GM12878 (cell line): ENCODE data around the gene TRRAP. TPM values are rescaled to one million over a fixed set of nuclear protein-coding genes. Genes with fewer than 3 reads are reported as not detected.
A peak's percentile ranks its signal among the peaks of the same experiment; 100 is the strongest.

Experiments used
- ATF3 ChIP-seq: IDR thresholded peaks from 2 replicates; pipeline ENCODE4 v1.6.1; 2011; ENCODE audit warnings: low read depth, mild to moderate bottlenecking, low read length, moderate library complexity, borderline replicate concordance; ENCODE audit errors: extremely low read depth
- CBFB ChIP-seq: IDR thresholded peaks from 2 replicates; pipeline ENCODE4 v1.6.1; 2016; ENCODE audit warnings: antibody characterized with exemption, low read depth
- CREB1 ChIP-seq: IDR thresholded peaks from 2 replicates; pipeline ENCODE4 v1.6.1; 2012; ENCODE audit warnings: low read depth, mild to moderate bottlenecking, inconsistent platforms
- ETV6 ChIP-seq, 2 experiments: fragments of 450-650 bp in 1 of 2; IDR thresholded peaks in 1 of 2; conservative IDR thresholded peaks in 1 of 2; 2 replicates each; pipeline ENCODE4 v1.6.1; 2014; ENCODE audit warnings: antibody characterized with exemption in 1 of 2, borderline replicate concordance in 1 of 2, low read depth in 1 of 2, mild to moderate bottlenecking in 1 of 2, moderate library complexity in 1 of 2
- HSF1 ChIP-seq: fragments of 150-350 bp; IDR thresholded peaks from 2 replicates; pipeline ENCODE4 v1.6.1; 2014; ENCODE audit warnings: mild to moderate bottlenecking, low read depth, low read length
- IKZF1 ChIP-seq: fragments of 450-650 bp; conservative IDR thresholded peaks from 2 replicates; pipeline ENCODE4 v1.6.1; 2017; ENCODE audit warnings: antibody characterized with exemption, mild to moderate bottlenecking
- KDM1A ChIP-seq: fragments of 200-600 bp; sonication (generic); IDR thresholded peaks from 2 replicates; pipeline ENCODE4 v1.6.1; 2016; ENCODE audit warnings: borderline replicate concordance
- MTA2 ChIP-seq: fragments of 450-650 bp; IDR thresholded peaks from 2 replicates; pipeline ENCODE4 v1.6.1; 2016; ENCODE audit warnings: low read depth, mild to moderate bottlenecking, moderate library complexity
- MXI1 ChIP-seq: fragments of 150-350 bp; IDR thresholded peaks from 2 replicates; pipeline ENCODE4 v1.6.1; 2011; ENCODE audit warnings: low read depth, mild to moderate bottlenecking, inconsistent platforms, low read length, improper control_type of control experiment
- NBN ChIP-seq: fragments of 450-650 bp; IDR thresholded peaks from 2 replicates; pipeline ENCODE4 v1.6.1; 2016
- NKRF ChIP-seq: fragments of 450-650 bp; conservative IDR thresholded peaks from 2 replicates; pipeline ENCODE4 v1.6.1; 2017; ENCODE audit warnings: mild to moderate bottlenecking, moderate library complexity
- NR2F1 ChIP-seq: fragments of 450-650 bp; conservative IDR thresholded peaks from 2 replicates; pipeline ENCODE4 v1.6.1; 2017; ENCODE audit warnings: mild to moderate bottlenecking
- PAX5 ChIP-seq: IDR thresholded peaks from 2 replicates; pipeline ENCODE4 v1.6.1; 2011; ENCODE audit warnings: low read depth, low read length, borderline replicate concordance
- POLR2AphosphoS2 ChIP-seq: IDR thresholded peaks from 2 replicates; pipeline ENCODE4 v1.6.1; 2011; ENCODE audit warnings: low read depth, mild to moderate bottlenecking, low read length, improper control_type of control experiment, moderate library complexity
- RAD21 ChIP-seq: IDR thresholded peaks from 2 replicates; pipeline ENCODE4 v1.6.1; 2011; ENCODE audit warnings: mild to moderate bottlenecking, low read depth, low read length, moderate library complexity; ENCODE audit not compliant: insufficient read depth
- RBBP5 ChIP-seq: fragments of 200-600 bp; sonication (generic); conservative IDR thresholded peaks from 2 replicates; pipeline ENCODE4 v1.6.1; 2016
- SIX5 ChIP-seq: IDR thresholded peaks from 2 replicates; pipeline ENCODE4 v1.6.1; 2011; ENCODE audit warnings: mild to moderate bottlenecking, low read depth, low read length, moderate library complexity; ENCODE audit not compliant: severe bottlenecking
- SRF ChIP-seq, 2 experiments: IDR thresholded peaks; 2 replicates each; pipeline ENCODE4 v1.6.1; 2011; ENCODE audit warnings: low read depth in 2 of 2, low read length in 2 of 2, mild to moderate bottlenecking in 1 of 2, moderate library complexity in 1 of 2
- TAF1 ChIP-seq: IDR thresholded peaks from 2 replicates; pipeline ENCODE4 v1.6.1; 2011; ENCODE audit warnings: mild to moderate bottlenecking, low read depth, low read length, borderline replicate concordance
- TCF12 ChIP-seq: IDR thresholded peaks from 2 replicates; pipeline ENCODE4 v1.6.1; 2011; ENCODE audit warnings: low read depth, mild to moderate bottlenecking, low read length
- TCF3 ChIP-seq: IDR thresholded peaks from 2 replicates; pipeline ENCODE4 v1.6.1; 2012; ENCODE audit warnings: low read depth, mild to moderate bottlenecking, low read length, borderline replicate concordance; ENCODE audit not compliant: insufficient read depth
- ZNF384 ChIP-seq: IDR thresholded peaks from 2 replicates; pipeline ENCODE4 v1.6.1; 2012; ENCODE audit warnings: low read depth, mild to moderate bottlenecking, low read length, improper control_type of control experiment, borderline replicate concordance
- polyA plus RNA-seq, 11 experiments: library from polyadenylated mRNA; depleted of rRNA in 4 of 11; unstranded in 6 of 11; stranded (reverse) in 5 of 11; fragments of >200 nt; fragmentation: Nextera tagmentation in 4 of 11; fragmentation: Illumina TruSeq in 1 of 11; extraction: Ambion mirVana in 4 of 11; extraction: Trizol in 1 of 11; gene quantifications; 1 replicate in 1 of 11; 2 replicates in 10 of 11; pipeline versions ENCODE4 v1.2.1 to v1.2.3, GENCODE V29; 2011 to 2016; ENCODE audit warnings: inconsistent platforms in 2 of 11, missing spikeins in 2 of 11, low read depth in 1 of 11
- total RNA-seq, 4 experiments: library from RNA; depleted of rRNA in 3 of 4; stranded (reverse); fragments of >200 nt in 3 of 4; fragmentation: Illumina TruSeq in 1 of 4; extraction: Trizol in 1 of 4; gene quantifications; 2 replicates each; pipeline versions ENCODE4 v1.2.1 to v1.2.3, GENCODE V29; 2013 to 2021
- TF ChIP-seq, protein P1 (sequence below): fragments of 450-650 bp; IDR thresholded peaks from 2 replicates; pipeline ENCODE4 v1.6.1; 2016; ENCODE audit warnings: mild to moderate bottlenecking
- TF ChIP-seq, protein P2 (sequence below): IDR thresholded peaks from 2 replicates; pipeline ENCODE4 v1.6.1; 2012; ENCODE audit warnings: low read depth, low read length, improper control_type of control experiment

Gene TRRAP
- total and polyA plus RNA-seq, 10 of the 15 experiments (the other 5 are each of a cell fraction or from before 2014, with no cell fraction given): 1.1 to 39.3 (median 8.5) TPM

- TF ChIP-seq KDM1A (no peak), MXI1 (peak; percentile 68; the same call in 1 of the 2 replicates), PAX5 (no peak), ZNF384 (no peak), CBFB (no peak), TCF12 (peak; percentile 71; the same call in 1 of the 2 replicates), MTA2 (peak; percentile 18; the same call in 1 of the 2 replicates), NBN (no peak), NKRF (peak; percentile 40; the same call in 1 of the 2 replicates), TCF3 (peak; percentile 68; the same call in 1 of the 2 replicates), CREB1 (no peak), RBBP5 (no peak), IKZF1 (no peak), SIX5 (peak; percentile 22), HSF1 (no peak), TAF1 (peak; percentile 44; the same call in 1 of the 2 replicates), NR2F1 (no peak), RAD21 (no peak), ATF3 (no peak), SRF (IDR thresholded peaks at IDR 0.05; ENCODE audit: low read depth in 2 of 2, low read length in 2 of 2) (no peak), POLR2AphosphoS2 (no peak), ETV6 (conservative IDR thresholded peaks at IDR 0.05 in 1 of 2, IDR thresholded peaks at IDR 0.05 in 1 of 2; ENCODE audit: borderline replicate concordance in 1 of 2, low read depth in 1 of 2) (no peak)
- TF ChIP-seq, protein P1, sequence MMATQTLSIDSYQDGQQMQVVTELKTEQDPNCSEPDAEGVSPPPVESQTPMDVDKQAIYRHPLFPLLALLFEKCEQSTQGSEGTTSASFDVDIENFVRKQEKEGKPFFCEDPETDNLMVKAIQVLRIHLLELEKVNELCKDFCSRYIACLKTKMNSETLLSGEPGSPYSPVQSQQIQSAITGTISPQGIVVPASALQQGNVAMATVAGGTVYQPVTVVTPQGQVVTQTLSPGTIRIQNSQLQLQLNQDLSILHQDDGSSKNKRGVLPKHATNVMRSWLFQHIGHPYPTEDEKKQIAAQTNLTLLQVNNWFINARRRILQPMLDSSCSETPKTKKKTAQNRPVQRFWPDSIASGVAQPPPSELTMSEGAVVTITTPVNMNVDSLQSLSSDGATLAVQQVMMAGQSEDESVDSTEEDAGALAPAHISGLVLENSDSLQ: 0 out of 2 replicates have a peak, but pooled peaks have one; percentile 24
- TF ChIP-seq, protein P2, sequence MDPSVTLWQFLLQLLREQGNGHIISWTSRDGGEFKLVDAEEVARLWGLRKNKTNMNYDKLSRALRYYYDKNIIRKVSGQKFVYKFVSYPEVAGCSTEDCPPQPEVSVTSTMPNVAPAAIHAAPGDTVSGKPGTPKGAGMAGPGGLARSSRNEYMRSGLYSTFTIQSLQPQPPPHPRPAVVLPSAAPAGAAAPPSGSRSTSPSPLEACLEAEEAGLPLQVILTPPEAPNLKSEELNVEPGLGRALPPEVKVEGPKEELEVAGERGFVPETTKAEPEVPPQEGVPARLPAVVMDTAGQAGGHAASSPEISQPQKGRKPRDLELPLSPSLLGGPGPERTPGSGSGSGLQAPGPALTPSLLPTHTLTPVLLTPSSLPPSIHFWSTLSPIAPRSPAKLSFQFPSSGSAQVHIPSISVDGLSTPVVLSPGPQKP: no peak; the same call in 1 of the 2 replicates
Measured at GRCh38 chr7:98879198-98879978, 1.1 kb downstream of the TRRAP start (continued).
